ENCODE measurements around the gene MST1.

Gene MST1

DNA sequence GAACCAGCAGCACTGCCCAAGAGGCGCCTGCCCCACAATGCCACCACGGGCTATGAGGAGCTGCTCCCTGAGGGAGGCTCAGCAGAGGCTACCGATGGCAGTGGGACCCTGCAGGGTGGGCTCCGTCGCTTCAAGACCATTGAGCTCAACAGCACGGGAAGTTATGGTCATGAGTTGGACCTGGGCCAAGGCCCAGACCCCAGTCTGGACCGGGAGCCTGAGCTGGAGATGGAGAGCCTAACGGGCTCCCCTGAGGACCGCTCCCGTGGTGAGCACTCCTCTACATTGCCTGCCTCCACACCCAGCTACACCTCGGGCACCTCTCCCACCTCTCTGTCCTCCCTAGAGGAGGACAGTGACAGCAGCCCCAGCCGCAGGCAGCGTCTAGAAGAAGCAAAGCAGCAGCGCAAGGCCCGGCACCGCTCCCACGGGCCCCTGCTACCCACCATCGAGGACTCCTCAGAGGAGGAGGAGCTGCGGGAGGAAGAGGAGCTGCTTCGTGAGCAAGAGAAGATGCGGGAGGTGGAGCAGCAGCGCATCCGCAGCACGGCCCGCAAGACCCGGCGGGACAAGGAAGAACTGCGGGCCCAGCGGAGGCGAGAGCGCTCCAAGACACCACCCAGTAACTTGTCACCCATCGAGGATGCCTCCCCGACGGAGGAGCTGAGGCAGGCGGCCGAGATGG is 36.9 kb downstream of the MST1 start:
- Histone ChIP-seq H3K4me3 (ENCODE audit: low read depth in 1 of 2, low read length in 1 of 2) (no peak overlapping the region), H3K27me3 (peaks cover 12% of the 10 kb centered on the region), H3K27ac (no peak overlapping the region)

GRCh38 chr3:49650637-49651036 is 38.6 kb downstream of the MST1 start:
- no peak for TF ChIP-seq CTCF (IDR thresholded peaks at IDR 0.05)
- no peaks in the 10 kb centered on the region for H3K27me3 ChIP-seq
- no peaks in the 10 kb centered on the region for H3K36me3 ChIP-seq
- no peaks in the 10 kb centered on the region for H3K9me3 ChIP-seq
- no peaks in the 10 kb centered on the region for H3K4me1 ChIP-seq (ENCODE audit: control insufficient read depth in 1 of 2, insufficient read depth in 1 of 2, low read depth in 1 of 2, low read length in 1 of 2)
- H3K27ac ChIP-seq, result no peak overlapping the region
- H3K4me3 ChIP-seq (ENCODE audit: low read depth in 1 of 2, low read length in 1 of 2), result no peak overlapping the region

More for the DNA sequence above, 36.9 kb downstream of the MST1 start:
- no peaks in the 10 kb centered on the region for H3K9me3 ChIP-seq
- no peaks in the 10 kb centered on the region for H3K36me3 ChIP-seq
- TF ChIP-seq CTCF (IDR thresholded peaks at IDR 0.05), result no peak
- H3K4me1 ChIP-seq (ENCODE audit: control insufficient read depth in 1 of 2, insufficient read depth in 1 of 2, low read depth in 1 of 2, low read length in 1 of 2), result no peaks in the 10 kb centered on the region

GRCh38 chr3:49650177-49650576 is 39.1 kb downstream of the MST1 start:
- Histone ChIP-seq H3K36me3 (no peaks in the 10 kb centered on the region), H3K27me3 (no peaks in the 10 kb centered on the region), H3K4me3 (ENCODE audit: low read depth in 1 of 2, low read length in 1 of 2) (no peak overlapping the region), H3K9me3 (no peaks in the 10 kb centered on the region), H3K27ac (no peak overlapping the region), H3K4me1 (ENCODE audit: control insufficient read depth in 1 of 2, insufficient read depth in 1 of 2, low read depth in 1 of 2, low read length in 1 of 2) (no peaks in the 10 kb centered on the region)
- TF ChIP-seq CTCF (IDR thresholded peaks at IDR 0.05), result no peak

DNA sequence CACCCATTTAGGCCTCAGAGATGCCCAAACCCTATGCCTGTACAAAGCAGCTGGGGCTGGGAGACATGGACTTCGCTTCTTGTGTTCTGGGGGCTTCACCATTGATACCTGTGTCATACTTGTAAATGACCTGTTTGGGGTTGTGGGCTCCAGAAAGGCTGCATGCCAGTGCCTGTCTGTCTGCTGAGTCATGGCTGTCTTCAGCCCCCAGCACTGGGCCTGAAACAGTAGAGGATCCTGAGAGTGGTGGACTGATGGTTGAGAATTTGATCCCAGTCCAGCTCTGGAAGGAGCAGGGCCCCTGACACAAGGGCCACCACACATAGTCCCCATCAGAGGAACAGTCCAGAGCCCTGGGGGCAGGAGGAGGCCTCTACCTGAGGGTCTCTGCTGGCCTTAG is 39.7 kb downstream of the MST1 start:
- no peaks in the 10 kb centered on the region for H3K9me3 ChIP-seq
- no peak overlapping the region for H3K27ac ChIP-seq
- no peak overlapping the region for H3K4me3 ChIP-seq (ENCODE audit: low read depth in 1 of 2, low read length in 1 of 2)
- no peak for TF ChIP-seq CTCF (IDR thresholded peaks at IDR 0.05)
- no peaks in the 10 kb centered on the region for H3K4me1 ChIP-seq (ENCODE audit: control insufficient read depth in 1 of 2, insufficient read depth in 1 of 2, low read depth in 1 of 2, low read length in 1 of 2)
- H3K27me3 ChIP-seq, result no peaks in the 10 kb centered on the region
- H3K36me3 ChIP-seq, result no peaks in the 10 kb centered on the region

DNA sequence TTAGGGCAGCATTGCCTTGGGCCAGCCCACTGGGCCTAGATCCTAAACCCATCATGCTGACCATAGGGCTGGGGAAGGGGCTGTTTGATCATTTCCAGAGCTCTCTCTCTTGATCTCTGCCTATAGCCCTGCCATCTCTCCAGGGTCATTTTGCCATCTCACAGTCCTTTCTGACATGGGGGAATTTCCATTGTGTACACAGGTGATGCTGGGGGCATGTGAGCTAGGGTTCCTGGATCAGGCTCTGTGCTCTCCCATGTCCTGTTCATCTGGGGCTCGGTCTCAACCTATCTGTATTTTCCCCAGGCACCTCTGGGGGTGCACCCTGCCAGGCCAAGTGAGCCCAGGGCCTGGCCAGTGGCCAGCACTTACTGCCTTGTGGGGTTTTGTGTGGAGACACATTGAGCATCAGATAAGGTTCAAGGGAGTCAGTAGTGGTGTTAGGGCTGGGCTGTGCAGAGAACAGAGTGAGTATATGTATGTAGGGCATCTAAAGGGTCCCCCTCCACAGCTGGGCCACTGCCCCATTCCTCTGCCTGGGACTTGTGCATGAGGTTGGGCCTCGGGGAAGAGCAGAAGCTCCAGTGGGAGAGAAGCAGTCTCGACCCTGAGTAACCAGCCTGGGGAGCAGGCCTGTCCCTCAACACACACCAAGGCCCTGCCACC is 40.8 kb downstream of the MST1 start:
- H3K4me1 ChIP-seq (ENCODE audit: control insufficient read depth in 1 of 2, insufficient read depth in 1 of 2, low read depth in 1 of 2, low read length in 1 of 2), result no peaks in the 10 kb centered on the region
- no peaks in the 10 kb centered on the region for H3K27me3 ChIP-seq
- H3K9me3 ChIP-seq, result no peaks in the 10 kb centered on the region
- H3K4me3 ChIP-seq (ENCODE audit: low read depth in 1 of 2, low read length in 1 of 2), result no peak overlapping the region
- H3K36me3 ChIP-seq, result no peaks in the 10 kb centered on the region
- TF ChIP-seq CTCF (IDR thresholded peaks at IDR 0.05), result no peak
- no peak overlapping the region for H3K27ac ChIP-seq

All from neutrophil (primary cell).